ENCODE data around the gene AMPD2.
"Not testable (repeated sequence)": the region's sequence is repeated elsewhere in the genome, so short reads cannot be mapped to it uniquely, and the experiment has no call there.

The AMPD2 gene

DNA sequence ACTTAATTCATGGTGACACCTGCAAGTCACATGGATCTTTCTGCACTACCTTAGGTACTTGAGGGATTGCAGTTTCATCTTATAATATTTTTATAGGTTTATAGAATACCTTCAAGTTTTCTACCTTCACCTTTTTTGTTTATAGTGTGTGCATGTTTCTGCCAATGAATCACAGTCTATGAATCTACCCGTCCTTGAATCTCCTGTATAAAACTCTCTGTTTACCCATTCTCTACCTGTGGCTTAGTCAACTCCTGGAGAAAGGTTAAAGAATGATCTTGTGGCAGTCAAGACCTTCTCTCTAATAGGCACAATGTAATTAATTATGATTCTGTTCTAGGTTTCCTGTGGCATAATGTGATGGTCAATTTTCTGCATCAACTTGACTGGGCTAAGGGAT lies 45.0 kb downstream of the AMPD2 start:
- no peak overlapping the region for H3K4me3 ChIP-seq (ENCODE audit: low read length)
- TF ChIP-seq, protein P1, sequence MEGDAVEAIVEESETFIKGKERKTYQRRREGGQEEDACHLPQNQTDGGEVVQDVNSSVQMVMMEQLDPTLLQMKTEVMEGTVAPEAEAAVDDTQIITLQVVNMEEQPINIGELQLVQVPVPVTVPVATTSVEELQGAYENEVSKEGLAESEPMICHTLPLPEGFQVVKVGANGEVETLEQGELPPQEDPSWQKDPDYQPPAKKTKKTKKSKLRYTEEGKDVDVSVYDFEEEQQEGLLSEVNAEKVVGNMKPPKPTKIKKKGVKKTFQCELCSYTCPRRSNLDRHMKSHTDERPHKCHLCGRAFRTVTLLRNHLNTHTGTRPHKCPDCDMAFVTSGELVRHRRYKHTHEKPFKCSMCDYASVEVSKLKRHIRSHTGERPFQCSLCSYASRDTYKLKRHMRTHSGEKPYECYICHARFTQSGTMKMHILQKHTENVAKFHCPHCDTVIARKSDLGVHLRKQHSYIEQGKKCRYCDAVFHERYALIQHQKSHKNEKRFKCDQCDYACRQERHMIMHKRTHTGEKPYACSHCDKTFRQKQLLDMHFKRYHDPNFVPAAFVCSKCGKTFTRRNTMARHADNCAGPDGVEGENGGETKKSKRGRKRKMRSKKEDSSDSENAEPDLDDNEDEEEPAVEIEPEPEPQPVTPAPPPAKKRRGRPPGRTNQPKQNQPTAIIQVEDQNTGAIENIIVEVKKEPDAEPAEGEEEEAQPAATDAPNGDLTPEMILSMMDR (conservative IDR thresholded peaks at IDR 0.05; ENCODE audit: low read depth, low read length) = no peak
- DNase-seq (ENCODE audit: low read depth) = no peak

DNA sequence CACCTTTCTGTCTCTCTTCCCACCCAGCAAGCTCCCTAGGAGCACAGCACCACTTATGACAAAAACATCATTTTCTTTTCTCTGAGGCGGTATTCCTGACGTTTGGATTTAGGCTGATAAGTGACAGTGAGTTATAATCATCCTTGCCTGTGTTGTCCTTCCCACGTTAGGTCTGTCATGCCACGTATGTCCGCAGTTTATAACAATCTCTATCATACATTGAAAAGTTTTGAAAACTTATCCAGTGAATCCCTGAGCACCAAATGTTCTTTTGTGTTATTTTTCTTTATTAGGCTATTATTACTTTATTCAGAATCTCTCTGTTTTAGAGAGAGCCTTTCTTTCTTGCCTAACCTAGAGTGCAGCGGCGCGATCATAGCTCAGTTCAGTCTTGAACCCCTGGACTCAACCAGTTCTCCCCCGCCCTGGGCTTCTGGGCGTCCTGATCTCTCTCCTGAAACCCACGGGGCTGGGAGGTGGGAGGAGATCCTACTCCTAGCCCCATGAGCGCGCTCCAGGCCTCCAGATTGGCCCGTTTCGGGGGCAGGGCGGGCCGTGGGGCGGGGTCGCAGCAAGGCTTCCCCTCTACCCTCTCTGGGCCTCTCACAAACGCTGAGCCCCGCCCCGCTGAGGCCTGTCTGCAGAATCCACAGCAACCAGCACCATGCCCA lies 48.0 kb downstream of the AMPD2 start, which contains the start of gene GSTM2:
Gene GSTM2 (plus strand): TSS at position 606 of the 671 bp plus-strand sequence. CDS start 59 bp downstream, at position 665.
- H3K4me3 ChIP-seq (ENCODE audit: low read length) = peak within 1 kb of the TSS; percentile 50
- TF ChIP-seq, protein P1 (conservative IDR thresholded peaks at IDR 0.05; ENCODE audit: low read depth, low read length) = no peak
- no peak for DNase-seq (ENCODE audit: low read depth)

DNA sequence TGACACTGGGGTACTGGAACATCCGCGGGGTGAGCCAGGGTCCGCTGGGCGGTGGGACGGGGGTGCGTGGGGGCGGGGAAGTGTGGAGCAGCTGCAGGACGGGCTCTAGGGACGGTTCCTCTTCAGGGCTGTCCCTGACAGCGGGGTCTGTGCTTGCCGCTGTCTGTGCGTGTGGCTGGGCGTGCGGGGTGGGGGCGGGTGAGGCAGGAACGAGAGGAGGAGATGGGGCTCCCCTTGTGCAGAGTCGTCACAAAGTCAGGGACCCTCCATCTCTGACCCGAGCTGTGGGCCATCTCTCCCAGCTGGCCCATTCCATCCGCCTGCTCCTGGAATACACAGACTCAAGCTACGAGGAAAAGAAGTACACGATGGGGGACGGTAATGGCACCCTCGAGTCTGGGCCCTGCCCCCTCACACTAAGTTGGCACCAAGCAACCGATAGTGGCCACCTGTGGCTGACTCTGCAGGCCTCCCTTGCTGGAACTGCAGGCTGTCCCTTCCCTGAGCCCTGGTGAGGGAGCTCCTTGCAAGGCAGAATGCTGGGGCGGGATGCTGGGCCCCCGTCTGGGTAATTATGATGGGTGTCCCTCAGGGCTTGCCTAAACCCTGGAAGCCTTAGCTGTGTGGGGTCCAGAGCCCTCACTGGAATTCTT lies 48.6 kb downstream of the AMPD2 start:
- TF ChIP-seq, protein P1 (conservative IDR thresholded peaks at IDR 0.05; ENCODE audit: low read depth, low read length) = no peak
- no peak for DNase-seq (ENCODE audit: low read depth)
- peak overlapping the region; percentile 50 for H3K4me3 ChIP-seq (ENCODE audit: low read length)

DNA sequence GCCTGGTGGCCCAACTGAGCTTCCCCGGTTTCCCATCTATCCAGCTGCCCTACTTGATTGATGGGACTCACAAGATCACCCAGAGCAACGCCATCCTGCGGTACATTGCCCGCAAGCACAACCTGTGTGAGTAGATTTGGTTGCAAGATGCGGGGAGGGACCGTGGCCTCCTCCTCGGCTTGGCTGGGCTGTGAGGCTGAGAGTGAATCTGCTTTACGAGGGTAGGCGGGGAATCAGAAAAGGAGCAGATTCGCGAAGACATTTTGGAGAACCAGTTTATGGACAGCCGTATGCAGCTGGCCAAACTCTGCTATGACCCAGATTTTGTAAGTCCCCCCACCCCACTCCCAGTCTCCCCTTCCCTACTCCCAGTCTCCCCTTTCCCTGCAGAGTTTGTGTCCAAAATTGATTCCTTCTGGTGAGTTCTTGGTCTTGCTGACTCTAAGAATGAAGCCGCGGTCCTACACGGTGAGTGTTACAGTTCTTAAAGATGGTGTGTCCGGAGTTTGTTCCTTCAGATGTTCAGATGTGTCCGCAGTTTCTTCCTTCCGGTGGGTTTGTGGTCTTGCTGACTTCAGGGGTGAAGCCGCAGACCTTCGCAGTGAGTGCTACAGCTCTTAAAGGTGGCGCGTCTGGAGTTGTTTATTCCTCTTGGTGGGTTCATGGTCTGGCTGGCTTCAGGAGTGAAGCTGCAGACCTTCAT lies 49.8 kb downstream of the AMPD2 start:
- TF ChIP-seq, protein P1 (conservative IDR thresholded peaks at IDR 0.05; ENCODE audit: low read depth, low read length) = no peak
- no peak for DNase-seq (ENCODE audit: low read depth)
- H3K4me3 ChIP-seq (ENCODE audit: low read length) = no peak overlapping the region

DNA sequence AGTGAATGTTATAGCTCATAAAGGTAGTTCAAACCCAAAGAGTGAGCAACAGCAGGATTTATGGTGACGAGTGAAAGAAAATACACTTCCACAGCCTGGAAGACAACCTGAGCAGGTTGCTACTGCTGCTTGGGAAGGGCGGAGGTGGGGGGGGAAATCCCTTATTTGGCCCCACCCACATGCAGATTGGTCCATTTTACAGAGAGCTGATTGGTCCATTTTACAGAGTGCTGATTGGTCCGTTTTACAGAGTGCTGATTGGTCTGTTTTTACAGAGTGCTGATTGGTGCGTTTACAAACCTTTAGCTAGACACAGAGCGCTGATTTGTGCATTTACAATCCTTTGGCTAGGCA lies 50.3 kb downstream of the AMPD2 start:
- DNase-seq (ENCODE audit: low read depth); H3K4me3 ChIP-seq (ENCODE audit: low read length): not testable (repeated sequence)

DNA sequence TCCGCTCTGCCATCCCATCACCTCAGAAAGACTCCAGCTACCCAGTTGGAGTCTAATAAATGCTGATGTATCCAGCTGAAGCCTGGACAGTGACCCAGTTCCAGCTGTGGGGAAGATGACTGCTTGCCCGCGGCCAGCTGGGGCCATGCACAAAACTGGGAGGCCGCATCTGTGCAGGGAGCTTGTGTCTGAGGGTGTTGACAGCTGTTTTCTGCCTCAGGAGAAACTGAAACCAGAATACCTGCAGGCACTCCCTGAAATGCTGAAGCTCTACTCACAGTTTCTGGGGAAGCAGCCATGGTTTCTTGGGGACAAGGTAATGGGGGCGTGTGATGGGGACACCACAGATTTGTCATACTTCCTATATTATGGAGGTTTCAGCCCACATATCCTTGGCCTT lies 51.4 kb downstream of the AMPD2 start:
- DNase-seq (ENCODE audit: low read depth) = no peak
- TF ChIP-seq, protein P1 (conservative IDR thresholded peaks at IDR 0.05; ENCODE audit: low read depth, low read length) = no peak
- no peak overlapping the region for H3K4me3 ChIP-seq (ENCODE audit: low read length)

DNA sequence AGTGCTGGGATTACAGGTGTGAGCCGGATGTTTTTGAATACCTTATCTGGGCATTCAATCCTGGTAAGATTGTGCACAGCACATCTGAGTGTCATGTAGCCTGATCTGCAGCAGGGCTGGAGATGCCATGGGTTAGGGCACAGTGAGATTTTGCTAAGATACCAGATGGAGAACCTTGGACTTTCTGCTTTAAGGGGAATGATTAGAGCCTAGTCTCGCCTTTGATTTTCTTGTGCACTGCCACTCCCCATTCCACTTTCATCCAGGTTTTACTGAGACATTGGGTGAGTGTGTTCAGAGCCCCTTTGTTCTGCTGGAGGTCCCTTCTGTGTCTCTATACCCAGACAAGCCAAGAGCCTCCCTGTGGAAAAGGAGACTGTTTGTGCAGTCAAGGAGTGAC lies 54.2 kb downstream of the AMPD2 start:
- DNase-seq (ENCODE audit: low read depth); H3K4me3 ChIP-seq (ENCODE audit: low read length): not testable (repeated sequence)

DNA sequence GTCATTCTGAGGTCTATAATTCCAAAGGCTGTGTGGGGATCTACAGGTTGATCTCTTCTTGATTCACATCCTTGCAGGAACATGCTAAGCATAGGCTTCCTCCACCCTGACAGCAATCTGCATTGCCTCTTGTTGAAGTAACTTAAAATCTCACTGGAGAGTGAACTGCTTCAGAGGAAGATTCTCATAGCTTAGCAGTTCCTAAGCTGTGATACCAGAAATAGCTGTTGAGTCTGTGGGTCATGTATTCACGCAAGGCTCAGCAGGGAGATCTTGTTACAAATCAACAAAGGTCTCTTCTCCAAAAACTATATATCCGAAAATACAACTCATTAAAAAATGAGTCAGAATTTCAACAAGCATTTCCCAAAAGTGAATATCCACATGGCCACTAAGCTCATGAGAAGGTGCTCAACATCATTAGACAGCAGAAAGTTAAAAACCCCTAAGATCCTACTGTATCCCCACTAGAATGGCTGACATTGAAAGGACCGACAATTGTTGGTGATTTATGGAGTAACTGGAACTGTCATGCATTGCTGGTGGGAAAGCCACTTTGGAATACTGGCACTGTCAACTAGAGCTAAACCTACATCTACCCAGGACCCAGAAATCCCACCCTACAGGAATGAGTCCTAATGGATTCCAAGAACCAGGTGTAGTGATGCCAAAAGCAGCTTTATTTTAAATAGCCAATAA lies 57.2 kb downstream of the AMPD2 start:
- DNase-seq (ENCODE audit: low read depth); H3K4me3 ChIP-seq (ENCODE audit: low read length): not testable (repeated sequence)
